GM21786 (cell line): ENCODE results near the gene BPGM.

ENCODE experiments used
- ATAC-seq: cut with Tn5 transposase; IDR thresholded peaks from one replicate; pipeline ENCODE4 v1.9.1; 2021; ENCODE audit not compliant: unreplicated experiment

Gene BPGM

DNA sequence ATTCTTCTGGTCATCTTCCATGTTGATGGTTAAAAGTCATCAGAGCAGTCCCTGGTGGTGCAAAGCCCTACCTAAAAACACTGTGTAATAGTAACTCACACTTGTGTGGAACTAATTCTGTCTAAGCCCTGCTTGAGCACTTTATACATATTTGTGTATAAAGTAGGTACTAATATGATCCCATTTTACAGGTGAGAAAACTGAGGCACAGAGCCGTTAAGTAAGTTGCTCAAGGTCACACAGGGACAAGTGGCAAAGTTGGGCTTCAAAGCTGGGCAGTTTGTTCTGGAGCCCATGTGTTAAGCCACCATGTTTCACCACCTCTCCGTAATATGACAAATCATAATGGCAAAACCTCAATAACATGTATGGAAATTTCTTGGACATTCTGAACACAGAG is 48.1 kb downstream of the BPGM start:
- no peak for ATAC-seq

DNA sequence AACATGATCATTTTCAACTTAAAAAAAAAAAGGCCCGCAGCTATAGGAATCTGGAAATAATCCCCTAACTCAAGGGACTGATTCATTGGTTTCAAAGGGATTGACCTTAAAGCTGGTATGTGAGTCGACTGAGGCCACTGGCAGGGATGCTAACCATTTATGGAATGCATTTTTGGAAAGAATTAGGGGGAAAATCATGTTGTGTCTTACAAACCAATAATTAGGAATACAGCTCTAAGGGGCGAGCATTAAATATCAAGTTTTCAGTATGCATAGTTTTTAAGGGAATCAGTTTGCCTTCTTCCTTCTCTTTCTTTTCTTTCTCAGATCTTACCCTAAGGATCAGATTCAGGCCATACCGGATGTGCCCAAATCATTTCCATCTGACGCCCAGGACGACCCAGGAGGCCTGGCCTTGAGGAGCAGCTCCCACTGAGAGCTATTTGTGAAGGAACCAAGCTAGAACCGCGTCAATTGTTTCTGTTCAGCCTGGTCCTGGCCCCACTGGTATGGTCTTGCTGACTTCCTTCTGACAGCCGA is 48.7 kb downstream of the BPGM start:
- no peak for ATAC-seq

DNA sequence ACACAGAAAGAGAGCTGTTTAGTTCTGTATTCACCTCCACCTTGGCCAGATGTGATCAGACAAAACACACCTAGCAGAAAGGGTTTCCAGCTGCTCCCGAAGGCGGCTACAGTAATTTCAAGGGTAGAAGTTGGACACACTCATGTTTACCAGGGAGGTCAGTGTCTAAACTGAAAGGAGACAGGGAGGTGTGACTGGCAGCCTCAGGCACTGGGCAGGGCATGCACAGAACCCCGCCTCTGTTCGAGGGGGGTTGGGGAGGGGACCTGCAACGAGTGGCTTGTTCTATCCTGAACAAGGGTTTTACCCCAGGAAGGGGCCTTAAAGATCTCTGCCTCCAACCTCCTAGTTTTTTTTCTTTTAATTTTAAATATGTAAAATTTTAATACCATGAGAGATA is 49.6 kb downstream of the BPGM start:
- ATAC-seq = no peak

DNA sequence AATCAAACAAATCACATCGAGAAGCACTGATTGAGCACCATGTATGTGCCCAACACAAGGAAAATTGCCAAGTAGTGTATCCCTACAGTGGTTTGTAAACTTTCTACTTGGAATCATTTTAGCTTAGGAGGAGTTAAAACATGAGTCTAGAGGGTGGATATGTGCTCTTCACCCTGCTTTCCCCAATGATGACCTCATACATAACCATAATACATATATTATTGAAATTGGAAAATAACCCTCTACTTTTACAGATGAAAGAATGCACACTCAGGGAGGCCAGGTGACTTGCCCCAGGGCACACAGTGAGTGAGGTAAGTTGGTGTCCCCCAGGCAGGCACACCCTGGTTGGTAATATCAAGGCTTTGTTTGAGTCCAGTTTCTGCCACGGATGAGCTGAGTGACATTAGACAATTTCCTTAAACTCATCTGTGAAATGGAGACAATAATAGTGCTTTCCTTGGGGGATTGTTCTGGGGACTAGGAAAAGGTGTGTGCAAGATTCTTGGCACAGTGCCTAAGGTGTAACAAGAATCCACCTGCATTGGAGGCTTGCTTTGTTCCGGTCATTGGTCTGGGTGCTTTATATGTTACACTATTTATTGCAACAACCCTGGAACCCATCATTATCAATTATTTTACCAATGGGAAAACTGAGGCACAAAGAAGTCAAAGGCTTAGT is 50.7 kb downstream of the BPGM start:
- ATAC-seq = no peak

DNA sequence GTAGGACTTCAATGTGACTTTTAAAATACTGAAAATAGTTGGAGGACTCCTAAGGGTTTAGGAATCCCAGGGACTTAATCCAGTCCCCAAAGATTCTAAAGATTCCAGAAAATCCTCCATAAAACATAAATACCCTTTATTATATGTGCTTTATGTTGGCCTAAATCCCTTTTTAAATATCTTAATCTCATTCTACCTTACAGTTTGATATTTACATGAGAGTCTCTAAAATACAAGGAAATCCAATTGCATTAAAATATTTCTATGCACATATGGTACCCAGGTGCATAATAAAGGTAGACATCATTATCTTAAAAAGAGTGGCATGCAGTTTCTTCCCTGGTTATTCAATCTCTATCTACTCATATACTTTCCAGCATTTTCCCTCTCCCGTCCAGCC is 51.8 kb downstream of the BPGM start:
- no peak for ATAC-seq

DNA sequence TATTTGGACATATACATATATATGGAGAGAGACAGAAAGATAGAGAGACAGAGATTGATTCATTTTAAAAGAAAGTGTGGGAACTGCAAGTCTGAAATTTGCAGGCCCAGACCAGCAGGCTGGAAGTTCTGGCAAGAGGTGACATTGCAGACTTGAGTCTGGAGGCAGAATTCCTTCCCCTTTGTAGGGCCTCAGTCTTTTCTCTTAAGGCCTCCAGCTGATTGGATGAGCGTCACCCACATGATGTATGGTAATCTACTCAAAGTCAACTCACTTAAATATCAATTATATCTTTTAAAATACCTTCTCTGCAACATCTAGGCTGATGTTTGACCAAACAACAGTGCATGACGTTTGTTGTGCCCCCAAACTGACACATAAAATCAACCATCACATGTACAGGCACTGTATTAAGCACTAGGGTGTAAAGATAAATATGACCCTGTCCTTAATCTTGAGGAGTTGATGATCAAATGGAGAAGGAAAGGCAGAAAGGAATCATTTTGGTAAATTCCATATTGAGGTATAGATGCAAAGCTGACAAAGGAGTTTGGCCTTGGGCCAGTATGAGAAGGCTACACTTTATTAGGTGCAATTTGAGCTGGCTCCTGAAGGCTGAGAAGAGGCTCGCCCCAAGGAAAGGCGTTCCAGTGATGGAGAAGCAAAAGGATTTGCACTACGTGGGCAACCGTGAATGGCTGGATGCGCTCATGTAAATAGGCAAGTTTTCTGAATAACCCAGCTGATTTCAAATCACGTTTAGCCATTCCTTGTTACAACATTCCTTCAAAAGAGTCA is 52.6 kb downstream of the BPGM start:
- ATAC-seq = no peak

DNA sequence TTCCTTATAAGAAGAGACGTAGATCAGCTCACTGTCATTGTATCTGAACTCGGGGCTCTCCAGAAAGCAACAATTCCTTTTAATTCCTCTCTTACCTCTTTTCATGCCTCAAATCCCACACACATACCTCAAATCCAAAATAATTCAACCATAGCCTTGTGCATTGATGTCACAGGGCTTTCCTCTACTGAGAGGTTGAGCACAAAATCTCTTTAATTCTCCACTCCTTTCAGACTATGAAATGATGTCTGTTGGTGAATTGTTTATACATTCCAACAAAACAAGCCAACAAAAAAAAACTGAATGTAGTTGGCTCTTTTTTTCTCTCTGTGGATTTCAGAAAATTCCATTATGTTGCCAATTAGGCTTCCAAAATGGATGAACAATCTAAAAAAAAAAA is 53.2 kb downstream of the BPGM start:
- ATAC-seq = no peak

DNA sequence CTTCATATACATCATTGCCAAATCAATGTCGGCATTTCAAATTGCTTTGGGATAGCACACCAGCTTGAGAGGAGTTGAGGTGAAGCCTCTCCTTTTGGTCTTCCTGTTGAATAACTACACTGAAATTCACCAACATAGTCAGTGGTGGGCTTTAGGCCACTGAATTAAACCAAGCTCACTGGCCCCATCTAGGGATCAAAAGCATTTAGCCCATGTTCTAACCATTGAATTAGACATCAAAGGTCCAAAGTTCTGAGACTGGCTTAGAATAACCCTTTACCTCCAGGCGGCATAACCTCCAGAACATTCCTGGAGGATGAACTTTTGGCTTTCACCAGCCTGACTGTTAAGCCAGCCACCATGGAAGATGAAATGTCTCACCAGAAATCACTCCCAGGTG is 54.6 kb downstream of the BPGM start:
- no peak for ATAC-seq

DNA sequence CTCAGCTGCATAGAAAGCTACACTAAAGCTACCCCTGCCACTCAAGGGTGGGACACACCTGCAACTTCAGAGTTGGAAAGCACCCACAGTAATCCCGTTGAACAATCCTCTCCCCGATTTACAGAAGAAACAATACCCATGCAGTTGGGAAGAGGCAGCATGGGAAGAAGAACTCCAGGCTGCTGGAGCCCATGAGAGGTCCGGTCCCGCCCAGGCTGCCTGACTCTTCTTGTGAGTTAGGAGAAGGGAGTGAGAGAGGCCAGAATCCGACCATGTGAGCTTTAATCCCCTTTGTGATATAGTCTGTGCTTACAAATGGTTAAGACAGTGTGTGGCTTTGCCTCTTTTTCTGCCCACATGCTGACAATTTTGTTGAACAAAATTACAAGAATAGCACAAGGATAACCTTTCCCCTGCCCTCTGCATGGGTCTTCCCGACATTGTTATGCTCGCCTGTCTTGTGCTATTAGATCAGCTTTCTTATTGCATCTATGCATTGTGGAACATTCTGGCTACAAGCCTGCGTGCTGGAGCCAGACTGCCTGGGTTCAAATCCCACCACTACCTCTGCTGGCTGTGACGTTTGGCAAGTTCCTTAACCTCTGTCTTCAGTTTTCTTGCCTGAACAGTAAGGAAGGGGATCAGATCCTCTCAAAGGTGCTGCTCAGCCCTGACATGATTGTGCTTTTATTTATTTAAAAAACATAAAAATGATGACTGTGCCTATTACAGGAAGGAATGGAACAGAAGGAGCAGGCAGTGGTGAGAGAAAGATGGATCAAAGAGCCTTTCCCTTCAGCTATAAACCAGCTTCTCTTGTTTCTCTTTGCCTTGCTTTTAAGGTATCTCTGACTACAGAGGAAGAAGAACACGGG is 56.0 kb downstream of the BPGM start:
- no peak for ATAC-seq

DNA sequence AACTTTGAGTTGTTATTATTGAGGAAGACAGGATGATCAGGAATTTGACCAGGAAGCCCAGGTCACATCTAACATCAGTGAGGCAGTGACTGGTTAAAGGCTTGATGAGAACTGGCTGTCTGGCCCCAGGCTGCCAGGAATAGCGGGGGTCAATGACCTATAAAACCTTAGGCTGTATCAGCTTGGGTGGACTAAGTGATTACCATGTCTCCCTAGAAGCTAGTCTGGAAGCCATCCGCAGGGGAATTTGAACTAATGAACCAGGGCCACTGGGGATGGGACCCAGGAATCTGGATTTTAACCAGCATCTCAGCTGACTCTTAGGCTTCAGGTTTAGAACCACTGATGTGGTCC is 56.6 kb downstream of the BPGM start:
- ATAC-seq = no peak

DNA sequence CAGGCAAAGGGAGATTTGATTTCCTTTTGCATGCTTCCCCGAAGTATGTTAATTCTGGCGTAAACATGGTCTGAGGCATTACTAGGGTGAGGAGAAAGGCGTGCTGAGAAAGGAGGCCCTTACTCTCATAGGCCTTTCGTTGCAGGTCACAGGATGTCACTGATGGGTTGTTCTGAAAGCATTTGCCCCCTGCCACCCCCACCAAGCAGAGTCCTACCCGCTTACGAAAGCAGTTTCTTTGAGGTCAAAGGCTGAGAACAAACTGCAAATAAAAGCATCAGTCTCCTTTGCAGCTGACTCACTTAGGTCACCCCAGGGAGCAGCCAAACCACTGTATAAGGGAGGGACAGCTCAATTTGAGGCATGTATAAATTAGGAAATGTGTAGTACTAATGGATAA is 57.1 kb downstream of the BPGM start:
- no peak for ATAC-seq

DNA sequence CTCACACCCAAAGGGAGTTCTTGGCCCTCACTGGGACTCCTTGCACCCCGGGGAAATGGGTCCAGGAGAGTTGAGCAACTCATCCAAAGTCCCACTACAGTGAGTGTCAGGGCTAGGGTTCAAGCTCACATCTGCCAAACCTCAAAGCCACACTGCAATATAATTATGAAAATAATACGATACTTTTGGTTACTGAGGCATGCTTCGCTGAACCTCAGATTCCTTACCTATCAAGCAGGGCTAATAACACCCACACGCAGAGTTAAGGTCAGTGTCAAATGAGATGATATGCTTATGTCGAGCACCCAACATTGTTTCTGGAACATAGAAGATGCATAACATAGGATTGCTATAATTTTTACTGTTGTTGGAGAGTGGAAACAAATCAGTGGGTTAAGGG is 58.2 kb downstream of the BPGM start:
- ATAC-seq = no peak

DNA sequence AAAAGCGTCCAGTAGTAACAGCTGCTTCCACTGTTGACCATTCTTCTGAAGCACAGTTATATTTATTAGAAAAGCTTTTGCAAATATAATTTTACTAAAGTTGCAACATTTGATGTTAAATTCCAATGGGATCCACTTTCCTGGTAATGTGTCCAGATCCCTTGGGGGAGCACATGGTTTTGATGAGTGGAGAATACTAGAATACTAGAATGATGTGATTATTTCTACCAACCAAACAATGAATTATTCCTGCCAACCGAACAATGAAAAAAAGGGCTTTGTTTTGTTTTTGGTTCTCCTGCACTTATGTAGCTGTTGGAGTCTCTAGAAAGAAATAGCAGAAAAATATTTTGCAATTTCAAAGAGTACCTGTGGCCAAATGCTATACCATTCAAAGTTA is 59.1 kb downstream of the BPGM start:
- ATAC-seq = no peak

DNA sequence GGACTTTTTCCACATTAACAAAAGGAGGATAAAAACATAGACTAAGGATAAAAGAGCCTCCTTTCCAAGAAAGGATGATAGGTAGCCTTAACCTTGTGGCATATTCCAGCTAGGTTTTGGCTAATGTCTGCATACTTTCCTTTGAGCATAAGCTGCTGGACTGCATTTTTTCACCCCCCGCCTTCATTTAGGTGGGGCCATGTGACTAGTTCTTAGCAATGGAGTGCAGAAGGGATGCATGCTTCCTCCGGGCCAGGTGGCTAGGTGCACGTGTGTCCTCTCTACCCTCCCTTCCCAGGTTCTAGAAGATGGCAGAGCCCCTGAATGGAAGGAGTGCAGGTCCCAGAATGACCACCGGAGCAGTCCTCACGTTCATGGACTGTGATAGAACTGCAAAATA is 59.8 kb downstream of the BPGM start:
- no peak for ATAC-seq

DNA sequence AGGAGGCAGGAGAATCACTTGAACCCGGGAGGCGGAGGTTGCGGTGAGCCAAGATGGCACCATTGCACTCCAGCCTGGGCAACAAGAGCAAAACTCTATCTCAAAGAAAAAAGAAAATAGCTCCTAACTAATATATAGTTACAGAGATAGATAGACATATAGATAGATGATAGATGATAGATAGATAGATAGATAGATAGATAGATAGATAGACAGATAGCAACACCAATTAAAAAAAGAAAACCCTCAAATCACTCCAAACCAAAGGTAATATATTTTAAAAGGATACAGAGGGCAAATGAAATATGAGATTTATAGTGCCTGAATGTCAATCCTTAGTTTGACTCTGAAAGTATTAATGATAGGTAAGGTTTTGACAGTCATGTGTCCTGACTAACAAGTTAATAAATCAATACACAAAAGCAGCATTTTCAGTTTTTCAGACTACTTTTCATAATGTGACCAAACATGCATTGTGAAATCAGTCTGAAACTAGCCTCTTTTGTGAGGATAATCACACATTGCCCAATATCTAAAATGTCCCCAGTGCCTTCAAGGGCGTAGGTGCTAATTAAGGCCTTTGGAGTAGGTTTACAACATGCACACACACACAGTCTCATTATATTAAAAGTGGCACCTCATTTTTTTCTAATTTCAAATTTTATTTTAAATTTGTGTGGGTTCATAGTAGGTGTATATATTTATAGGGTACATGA is 61.2 kb downstream of the BPGM start:
- ATAC-seq = no peak

DNA sequence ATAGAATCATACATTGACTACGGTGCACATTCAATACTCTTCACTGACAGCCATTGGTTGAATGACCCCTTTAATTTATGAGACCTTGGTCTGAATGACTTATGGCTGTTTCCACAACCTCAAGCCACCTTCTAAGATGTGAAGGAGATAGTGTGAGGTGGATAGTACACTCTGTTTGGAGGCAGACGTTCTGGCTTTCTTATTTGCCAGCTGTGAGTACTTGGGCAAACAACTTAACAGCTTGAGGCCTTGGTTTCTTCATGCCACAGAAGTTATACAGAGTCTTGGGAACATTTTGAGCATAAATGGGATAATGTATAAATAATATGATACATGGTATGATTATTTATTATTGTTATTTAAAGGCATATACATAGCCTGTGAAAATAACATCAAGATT is 62.0 kb downstream of the BPGM start:
- ATAC-seq = no peak

DNA sequence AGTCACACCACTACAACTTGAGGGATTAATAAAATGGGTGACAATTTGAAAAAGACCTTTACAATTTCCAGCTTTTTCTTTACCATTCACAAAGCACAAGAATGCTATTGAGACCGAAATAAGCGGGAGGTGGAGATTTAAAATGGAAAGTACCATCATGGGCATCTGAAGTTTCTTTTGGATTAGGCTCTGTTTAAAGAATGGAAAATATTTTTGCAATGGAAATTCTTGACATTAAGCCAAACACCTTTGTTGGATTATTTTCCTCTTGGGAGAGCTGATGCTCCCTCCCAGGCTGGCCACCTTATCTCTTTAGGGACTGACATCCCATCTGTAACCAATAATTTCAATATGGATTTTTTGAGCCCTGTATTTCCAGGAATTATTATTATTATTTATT is 62.5 kb downstream of the BPGM start:
- ATAC-seq = no peak

DNA sequence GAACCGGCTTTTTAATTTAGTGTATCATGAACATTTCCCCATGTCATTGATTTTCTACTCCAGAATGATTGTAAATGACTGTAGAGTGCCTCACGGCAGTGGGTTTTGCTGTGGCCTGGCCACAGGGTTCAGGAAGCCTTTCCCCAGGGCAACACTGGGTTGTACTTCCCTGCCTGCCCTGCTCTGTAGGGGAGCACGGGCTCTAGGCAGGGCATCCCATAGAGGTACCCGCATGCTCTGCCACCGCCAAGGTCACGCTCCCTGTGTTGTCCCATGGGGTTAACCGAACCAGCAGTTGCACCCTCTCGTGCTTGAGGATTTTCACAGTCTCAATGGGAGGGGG is 63.8 kb downstream of the BPGM start:
- ATAC-seq = no peak

DNA sequence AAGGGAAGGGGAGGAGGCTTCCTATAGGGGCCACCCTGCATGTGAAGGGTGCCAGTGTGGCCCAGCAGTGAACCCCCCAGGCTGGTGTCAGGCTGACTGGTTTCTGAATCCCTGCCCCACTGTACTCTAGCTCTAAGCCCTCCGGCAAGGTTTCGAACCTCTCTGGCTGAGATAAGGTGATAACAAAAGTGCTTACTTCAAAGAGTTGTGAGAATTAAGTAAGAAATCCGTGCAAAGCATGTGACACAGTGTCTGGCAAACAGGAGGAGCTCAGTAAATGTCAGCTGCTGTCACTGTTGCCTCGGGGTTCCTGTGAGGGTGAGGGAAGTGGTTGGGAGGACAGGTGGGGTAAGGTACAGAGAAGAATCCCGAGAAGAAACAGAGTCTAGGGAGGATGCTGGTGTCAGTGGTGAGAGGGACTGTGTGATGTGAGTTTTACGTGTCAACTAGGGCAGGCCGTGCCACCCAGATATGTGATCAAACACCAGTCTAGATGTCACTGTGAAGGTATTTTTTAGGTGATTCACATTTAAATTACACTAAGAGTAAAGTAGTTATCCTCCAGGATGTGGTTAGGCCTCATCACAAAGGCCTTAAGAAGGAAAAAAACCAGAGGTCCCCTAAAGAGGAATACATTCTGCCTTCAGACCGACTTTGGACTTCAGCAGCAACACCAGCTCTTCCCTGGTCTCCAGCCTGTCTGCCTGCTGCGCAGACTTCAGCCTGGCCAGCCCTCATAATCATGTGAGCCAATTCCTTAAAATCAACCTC is 64.4 kb downstream of the BPGM start:
- no peak for ATAC-seq

DNA sequence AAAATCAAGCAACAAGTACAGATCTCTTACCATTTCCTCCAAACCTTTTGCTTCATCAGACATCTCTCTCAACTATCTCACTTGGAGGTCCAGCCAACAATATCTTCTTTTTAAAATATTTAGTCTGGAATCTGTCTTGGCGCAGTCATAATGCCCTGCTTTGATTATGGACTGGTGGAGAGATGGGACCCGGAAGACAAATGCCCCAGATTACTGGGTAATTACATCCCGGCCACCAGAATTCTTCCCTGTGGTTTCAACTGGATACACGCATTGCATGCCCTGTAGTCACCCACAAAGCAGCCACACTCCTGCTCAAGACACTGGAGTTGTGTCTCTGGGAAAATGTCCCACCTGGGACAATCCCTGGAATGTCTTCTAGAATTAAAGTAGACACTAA is 65.5 kb downstream of the BPGM start:
- no peak for ATAC-seq
